ENCODE measurements around the gene CTIF. TPM values are rescaled to one million over a fixed set of nuclear protein-coding genes. Genes with fewer than 3 reads are reported as not detected.
"Not testable (repeated sequence)": the region's sequence is repeated elsewhere in the genome, so short reads cannot be mapped to it uniquely, and the experiment has no call there.

Gene CTIF
- polyA plus RNA-seq, 1 experiment, result 40.2 TPM

- ChIA-PET POLR2A (no interaction called here), CTCF (no interaction called here)
- Histone ChIP-seq H3K27ac (ENCODE audit: low read depth, low read length) (no peak overlapping the region), H3K27me3 (ENCODE audit: control insufficient read depth, insufficient read depth, low read length) (no peaks in the 10 kb centered on the region), H3K9me3 (ENCODE audit: control insufficient read depth, insufficient read depth, low read length) (no peaks in the 10 kb centered on the region), H3K4me3 (ENCODE audit: low read depth, low read length) (no peak overlapping the region)
- DNase-seq (ENCODE audit: low read depth, low spot score), result no peak
- TF ChIP-seq CTCF (IDR thresholded peaks at IDR 0.05; ENCODE audit: low read depth, low read length), result no peak
These were observed 108.1 kb downstream of the CTIF start for GRCh38 chr18:48646976-48647375.

GRCh38 chr18:48649231-48649630, 110.4 kb downstream of the CTIF start:
- no peak for DNase-seq (ENCODE audit: low read depth, low spot score)
- no peak for TF ChIP-seq CTCF (IDR thresholded peaks at IDR 0.05; ENCODE audit: low read depth, low read length)
- no peak overlapping the region for H3K27ac ChIP-seq (ENCODE audit: low read depth, low read length)
- no peak overlapping the region for H3K4me3 ChIP-seq (ENCODE audit: low read depth, low read length)
- POLR2A ChIA-PET, result no interaction called here
- no peaks in the 10 kb centered on the region for H3K27me3 ChIP-seq (ENCODE audit: control insufficient read depth, insufficient read depth, low read length)
- no peaks in the 10 kb centered on the region for H3K9me3 ChIP-seq (ENCODE audit: control insufficient read depth, insufficient read depth, low read length)
- CTCF ChIA-PET, result interaction anchor here (1.4 kb wide), 1 partner anchor 13 kb away, joined by 3 read pairs; no protein-coding TSS in a partner anchor

GRCh38 chr18:48654591-48654990, 115.8 kb downstream of the CTIF start:
- POLR2A ChIA-PET; H3K9me3 ChIP-seq (ENCODE audit: control insufficient read depth, insufficient read depth, low read length); H3K4me3 ChIP-seq (ENCODE audit: low read depth, low read length); DNase-seq (ENCODE audit: low read depth, low spot score); H3K27me3 ChIP-seq (ENCODE audit: control insufficient read depth, insufficient read depth, low read length); H3K27ac ChIP-seq (ENCODE audit: low read depth, low read length): not testable (repeated sequence)
- CTCF ChIA-PET, result interaction anchor here (0.6 to 1.0 kb wide), 2 partner anchors 178 to 209 kb away, joined by 3 read pairs; no protein-coding TSS in a partner anchor

- TF ChIP-seq CTCF (IDR thresholded peaks at IDR 0.05; ENCODE audit: low read depth, low read length), result no peak
- no peaks in the 10 kb centered on the region for H3K9me3 ChIP-seq (ENCODE audit: control insufficient read depth, insufficient read depth, low read length)
- POLR2A ChIA-PET, result no interaction called here
These were observed 116.7 kb downstream of the CTIF start for GRCh38 chr18:48655508-48655907.

GRCh38 chr18:48656176-48656575, 117.3 kb downstream of the CTIF start:
- H3K9me3 ChIP-seq (ENCODE audit: control insufficient read depth, insufficient read depth, low read length), result no peaks in the 10 kb centered on the region
- ChIA-PET POLR2A (no interaction called here), CTCF (no interaction called here)
- peak overlapping the region; percentile 31 for H3K27ac ChIP-seq (ENCODE audit: low read depth, low read length)
- no peak for TF ChIP-seq CTCF (IDR thresholded peaks at IDR 0.05; ENCODE audit: low read depth, low read length)
- no peak overlapping the region for H3K4me3 ChIP-seq (ENCODE audit: low read depth, low read length)
- no peak for DNase-seq (ENCODE audit: low read depth, low spot score)
- no peaks in the 10 kb centered on the region for H3K27me3 ChIP-seq (ENCODE audit: control insufficient read depth, insufficient read depth, low read length)

More at GRCh38 chr18:48655508-48655907, 116.7 kb downstream of the CTIF start:
- CTCF ChIA-PET, result no interaction called here
- no peak for DNase-seq (ENCODE audit: low read depth, low spot score)
- Histone ChIP-seq H3K27me3 (ENCODE audit: control insufficient read depth, insufficient read depth, low read length) (no peaks in the 10 kb centered on the region), H3K27ac (ENCODE audit: low read depth, low read length) (no peak overlapping the region), H3K4me3 (ENCODE audit: low read depth, low read length) (no peak overlapping the region)

- ChIA-PET POLR2A (no interaction called here), CTCF (interaction anchor here (1.4 kb wide), 1 partner anchor 180 kb away, joined by 5 read pairs; no protein-coding TSS in a partner anchor)
- no peaks in the 10 kb centered on the region for H3K9me3 ChIP-seq (ENCODE audit: control insufficient read depth, insufficient read depth, low read length)
- no peaks in the 10 kb centered on the region for H3K27me3 ChIP-seq (ENCODE audit: control insufficient read depth, insufficient read depth, low read length)
- peak overlapping the region; percentile 31 for H3K27ac ChIP-seq (ENCODE audit: low read depth, low read length)
- H3K4me3 ChIP-seq (ENCODE audit: low read depth, low read length), result no peak overlapping the region
- TF ChIP-seq CTCF (IDR thresholded peaks at IDR 0.05; ENCODE audit: low read depth, low read length), result no peak
- DNase-seq (ENCODE audit: low read depth, low spot score), result no peak
These were observed 117.8 kb downstream of the CTIF start for GRCh38 chr18:48656582-48656981.

Data from AG04450 (cell line).